ENCODE results near the gene SIRPB1.
"Not testable (repeated sequence)": the region's sequence is repeated elsewhere in the genome, so short reads cannot be mapped to it uniquely, and the experiment has no call there.

SIRPB1 gene

DNA sequence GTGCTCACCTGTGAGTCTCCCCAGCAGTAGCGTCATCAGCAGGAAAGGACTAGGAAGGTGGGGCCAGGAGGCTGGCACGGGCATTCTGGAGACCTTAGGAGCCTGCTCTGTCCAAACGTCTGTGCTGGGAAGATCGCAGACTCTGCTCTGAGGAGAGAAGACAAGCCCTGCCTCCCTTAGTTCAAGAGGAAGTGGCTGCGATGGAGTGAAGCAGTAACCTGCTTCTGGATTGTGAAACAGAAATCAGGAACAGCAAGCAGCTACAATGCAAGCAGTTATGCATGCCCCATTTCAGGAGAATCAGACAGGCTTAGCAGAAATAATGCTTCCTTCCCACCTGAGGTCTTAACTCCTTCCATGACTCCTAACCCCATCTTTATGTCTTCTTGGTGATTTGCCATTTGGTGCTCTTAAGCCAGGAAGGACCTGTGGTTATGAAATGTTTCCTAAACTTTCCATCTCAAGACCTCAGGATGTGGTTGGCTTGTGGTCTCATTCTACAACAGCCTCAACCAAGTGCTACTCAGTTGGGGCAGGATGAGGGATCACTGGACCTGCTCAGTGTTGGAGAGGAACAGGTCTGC is at the start of gene SIRPB1:
SIRPB1 (minus strand) TSS at position 149 of the 584 bp plus-strand sequence; CDS start at position 84, 65 bp downstream.
- no peak for DNase-seq (ENCODE audit: low read depth)

DNA sequence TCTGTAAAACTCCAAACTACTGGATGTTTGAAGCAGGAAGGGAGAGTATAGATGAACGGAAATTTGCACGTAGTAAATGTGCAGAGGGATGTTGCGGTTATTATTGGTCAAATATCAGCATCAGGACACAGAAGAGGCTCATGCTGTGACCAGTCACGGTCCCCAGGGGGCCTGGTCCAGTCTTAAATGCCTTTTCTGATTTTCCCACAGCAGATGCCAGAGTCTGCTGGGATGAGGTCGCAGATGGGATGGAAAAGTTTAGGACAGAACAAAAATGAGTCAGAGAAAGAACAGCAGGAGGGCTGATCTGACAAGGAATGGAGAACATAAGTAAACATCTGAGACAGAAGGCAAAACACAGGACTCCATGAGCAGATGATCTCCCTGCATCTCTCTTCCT is 49.5 kb upstream of the SIRPB1 start:
- DNase-seq (ENCODE audit: low read depth) = no peak

DNA sequence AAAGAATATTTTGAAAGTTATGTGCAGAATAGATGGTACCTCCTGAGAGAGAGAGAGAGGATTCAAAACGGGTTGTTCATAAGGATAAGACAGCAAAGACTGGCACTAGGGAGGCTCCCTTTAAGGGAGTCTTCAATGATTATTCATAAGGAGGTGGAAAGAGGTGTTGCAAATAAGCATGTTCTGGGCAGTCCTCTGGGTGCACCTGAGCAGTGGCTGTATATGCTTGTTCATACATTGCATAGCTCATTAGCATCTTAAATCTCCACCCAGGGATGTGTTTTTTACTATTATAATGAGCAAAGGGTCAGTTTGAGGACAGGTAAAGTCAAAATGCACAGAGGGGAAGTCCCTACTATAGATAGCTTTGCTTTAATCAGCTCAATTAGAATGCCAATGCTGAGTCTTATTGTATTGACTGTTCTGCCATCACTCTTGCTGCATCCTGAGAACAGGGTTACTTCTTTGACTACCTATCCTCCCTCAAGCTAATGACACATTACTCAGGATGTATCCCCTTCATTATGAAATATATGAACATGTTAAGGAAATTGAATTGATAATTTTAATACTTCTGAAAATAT is 47.8 kb upstream of the SIRPB1 start:
- no peak for DNase-seq (ENCODE audit: low read depth)

DNA sequence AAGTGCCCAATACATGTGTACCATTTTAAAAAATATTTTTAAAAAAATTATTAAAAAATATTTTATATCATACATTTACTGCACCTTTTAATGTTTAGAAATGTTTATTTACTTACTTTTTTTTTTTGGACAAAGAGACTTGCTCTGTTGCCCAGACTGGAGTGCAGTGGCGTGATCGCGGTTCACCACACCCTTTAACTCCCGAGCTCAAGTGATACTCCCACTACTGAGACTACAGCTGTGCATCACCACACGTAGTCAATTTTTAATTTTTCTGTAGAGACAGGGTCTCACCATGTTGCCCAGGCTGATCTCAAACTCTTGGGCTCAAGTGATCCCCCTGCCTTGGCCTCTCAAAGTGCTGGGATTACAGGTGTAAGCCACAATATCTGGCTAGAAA is 47.0 kb upstream of the SIRPB1 start:
- DNase-seq (ENCODE audit: low read depth) = no peak

DNA sequence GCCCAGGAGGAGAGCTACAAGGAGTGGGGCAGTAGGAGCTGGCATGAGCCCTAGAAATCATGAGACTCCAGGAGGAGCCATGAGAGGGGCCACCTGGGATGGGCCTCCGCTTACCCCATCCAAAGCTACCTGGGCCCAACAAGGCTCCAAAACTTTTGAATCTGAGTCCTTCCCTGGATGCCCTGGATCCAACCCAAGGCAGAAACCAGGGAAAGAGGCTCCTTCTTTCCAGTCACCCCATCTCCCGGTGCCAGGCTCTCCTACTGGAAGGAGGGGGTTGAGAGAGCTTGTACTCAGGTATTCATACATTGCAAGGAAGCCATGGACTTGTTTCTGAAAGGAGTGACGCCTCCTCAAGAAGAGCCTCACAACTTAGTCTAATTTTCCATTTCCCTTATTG is 45.5 kb upstream of the SIRPB1 start:
- DNase-seq (ENCODE audit: low read depth) = no peak

DNA sequence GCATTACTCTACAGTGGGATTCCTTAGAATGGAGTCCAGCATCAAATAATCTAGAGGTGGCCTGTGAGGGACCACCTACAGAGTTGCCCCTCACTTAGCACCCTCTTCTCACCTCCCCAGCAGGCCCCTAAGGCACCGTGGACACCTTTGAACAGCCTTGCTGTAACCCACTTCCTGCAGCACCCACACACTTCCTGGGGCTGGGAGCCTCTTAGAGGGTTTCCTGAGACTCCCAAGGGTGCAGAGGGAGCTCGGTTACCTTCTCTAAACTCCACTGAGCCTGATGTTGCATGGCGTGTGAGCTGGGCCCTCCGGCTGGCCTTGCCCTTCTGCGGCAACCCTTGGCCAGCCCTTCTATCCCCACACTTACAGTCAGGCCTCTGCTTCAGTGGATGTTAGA is 45.1 kb upstream of the SIRPB1 start:
- no peak for DNase-seq (ENCODE audit: low read depth)

DNA sequence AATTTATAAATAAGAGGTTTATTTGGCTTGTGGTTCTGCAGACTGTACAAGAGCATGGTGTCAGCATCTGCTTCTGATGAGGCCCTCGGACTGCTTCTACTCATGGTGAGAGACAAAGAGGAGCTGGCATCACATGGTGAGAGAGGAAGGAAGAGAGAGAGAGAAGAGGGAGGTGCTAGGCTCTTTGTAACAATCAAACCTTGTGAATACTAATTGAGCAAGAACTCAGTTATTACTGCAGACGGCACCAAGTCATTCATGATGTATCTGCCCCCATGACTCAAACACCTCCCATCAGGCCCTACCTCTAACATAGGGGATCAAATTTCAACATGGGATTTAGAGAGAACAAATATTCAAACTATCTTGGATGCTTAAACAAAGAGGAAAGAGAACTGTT is 44.1 kb upstream of the SIRPB1 start:
- no peak for DNase-seq (ENCODE audit: low read depth)

DNA sequence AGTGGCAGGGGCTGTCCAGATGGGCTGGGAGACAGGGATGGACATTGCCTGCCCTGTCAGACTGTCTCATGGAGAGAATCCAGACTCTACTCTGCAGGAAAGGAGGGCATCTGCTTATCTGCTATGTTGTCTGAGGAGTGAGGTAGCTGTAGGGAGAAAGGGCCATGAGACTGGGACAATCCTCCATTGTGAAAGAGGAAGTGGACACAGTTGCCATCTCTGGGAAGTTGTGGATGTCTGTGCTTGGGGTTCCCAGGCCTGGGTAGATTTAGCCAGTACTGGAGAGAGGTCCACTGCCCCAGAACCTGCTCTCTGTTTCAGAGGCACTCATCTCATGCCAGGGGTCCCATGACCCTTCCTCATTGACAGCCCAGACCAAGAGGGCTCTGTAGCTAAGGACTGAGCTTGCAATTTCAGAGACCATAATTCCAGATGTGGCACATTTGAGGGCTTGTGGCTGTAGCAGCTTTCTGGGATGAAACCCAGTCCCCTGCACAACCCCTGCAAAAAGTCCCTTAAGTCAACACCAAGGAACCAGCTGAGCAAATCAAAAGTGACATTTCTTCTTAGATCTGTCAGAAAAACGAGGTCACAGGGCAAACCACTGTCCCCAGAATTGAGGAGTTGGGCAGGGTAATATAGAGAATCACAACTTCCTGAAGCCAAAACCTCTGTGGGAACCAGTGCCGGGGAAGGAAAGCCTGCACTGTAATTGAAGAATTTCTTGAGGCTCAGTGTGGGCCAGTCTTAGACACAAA is 41.9 kb upstream of the SIRPB1 start:
- DNase-seq (ENCODE audit: low read depth) = no peak

DNA sequence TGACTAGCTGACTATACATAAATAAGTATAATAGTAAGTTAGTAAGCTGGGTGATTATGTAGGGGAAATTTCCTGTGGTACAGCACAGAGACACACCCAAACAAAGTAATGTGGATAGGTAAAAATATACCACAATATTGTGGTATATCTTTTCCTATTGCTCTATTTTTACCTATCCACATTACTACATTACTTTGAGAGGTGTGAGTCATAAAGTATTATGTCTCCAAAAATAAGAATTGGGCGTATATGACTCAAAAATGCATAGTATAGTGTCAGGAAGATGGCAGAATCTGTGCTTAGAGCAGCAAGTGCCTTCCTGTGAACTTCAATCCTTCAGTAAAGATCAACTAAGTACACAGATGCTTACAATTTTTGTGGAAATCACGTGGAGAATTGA is 40.4 kb upstream of the SIRPB1 start:
- DNase-seq (ENCODE audit: low read depth) = no peak

DNA sequence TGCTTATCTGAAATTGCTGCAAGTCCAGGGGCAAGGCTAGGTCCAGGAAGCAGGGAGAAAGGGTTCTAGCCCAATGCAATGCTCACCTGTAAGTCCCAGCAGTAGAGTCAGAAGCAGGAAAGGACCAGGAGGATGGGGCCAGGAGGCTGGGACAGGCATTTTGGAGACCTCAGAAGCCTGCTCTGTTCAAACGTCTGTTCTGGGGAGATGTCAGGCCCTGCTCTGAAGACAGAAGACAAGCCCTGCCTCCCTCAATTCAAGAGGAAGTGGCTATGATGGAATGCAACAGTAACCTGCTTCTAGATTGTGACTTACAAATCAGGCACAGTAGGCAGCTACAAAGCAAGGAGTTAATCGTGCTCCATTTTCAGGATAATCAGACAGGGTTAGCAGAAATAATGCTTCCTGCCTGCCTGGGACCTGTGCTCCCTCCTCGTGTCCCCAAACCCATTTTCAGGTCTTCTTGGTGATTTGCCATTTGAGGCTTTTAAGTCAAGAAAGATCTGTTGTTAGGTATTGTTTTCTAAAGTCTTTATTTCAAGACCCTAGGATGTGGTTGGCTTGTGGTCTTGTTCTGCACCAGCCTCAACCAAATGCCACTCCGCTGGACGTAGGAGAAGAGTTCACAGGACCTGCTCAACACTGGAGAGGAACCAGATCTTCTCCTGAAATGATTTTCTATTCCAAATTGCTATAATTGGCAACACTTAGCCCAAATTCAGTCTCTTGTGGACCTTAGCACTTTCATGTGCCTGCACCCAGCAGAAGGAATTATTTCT is 37.9 kb upstream of the SIRPB1 start, which contains the start of gene SIRPG:
SIRPG (minus strand) TSS at position 224 of the 779 bp plus-strand sequence; CDS start at position 159, 65 bp downstream.
- no peak for DNase-seq (ENCODE audit: low read depth)

DNA sequence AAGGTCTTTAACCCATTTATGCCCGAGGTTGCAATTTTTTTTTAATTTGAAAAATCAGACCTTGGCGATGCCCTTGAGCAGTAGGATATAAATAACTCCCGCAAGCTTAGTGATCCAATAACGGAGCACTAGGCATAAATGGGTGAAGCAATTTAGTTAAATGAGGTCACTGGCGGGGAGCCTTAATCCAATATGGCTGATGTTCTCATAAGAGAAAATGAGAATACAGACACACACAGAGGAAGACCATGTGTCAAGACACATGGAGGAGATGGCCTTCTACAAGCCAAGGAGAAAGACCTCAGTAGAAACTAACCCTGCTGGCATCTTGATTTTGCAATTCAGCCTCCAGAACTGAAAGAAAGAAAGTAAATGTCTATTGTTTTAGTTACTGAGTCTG is 37.0 kb upstream of the SIRPB1 start:
- DNase-seq (ENCODE audit: low read depth) = no peak

DNA sequence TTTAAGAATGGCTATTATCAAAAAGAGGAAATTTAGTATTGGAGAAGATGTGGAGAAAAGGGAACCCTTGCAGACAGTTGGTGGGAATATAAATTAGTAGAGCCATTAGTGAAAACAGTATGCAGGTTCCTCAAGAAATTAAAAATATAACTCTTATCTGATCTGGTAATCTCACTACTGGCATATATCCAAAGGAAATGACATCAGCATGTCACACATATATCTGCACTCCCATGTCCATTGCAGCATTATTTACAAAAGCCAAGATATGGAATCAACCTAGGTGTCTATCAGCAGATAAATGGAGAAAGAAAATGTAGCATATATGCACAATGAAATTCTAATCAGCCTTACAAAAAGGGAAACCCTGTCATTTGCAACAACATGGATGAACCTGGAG is 35.2 kb upstream of the SIRPB1 start:
- no peak for DNase-seq (ENCODE audit: low read depth)

DNA sequence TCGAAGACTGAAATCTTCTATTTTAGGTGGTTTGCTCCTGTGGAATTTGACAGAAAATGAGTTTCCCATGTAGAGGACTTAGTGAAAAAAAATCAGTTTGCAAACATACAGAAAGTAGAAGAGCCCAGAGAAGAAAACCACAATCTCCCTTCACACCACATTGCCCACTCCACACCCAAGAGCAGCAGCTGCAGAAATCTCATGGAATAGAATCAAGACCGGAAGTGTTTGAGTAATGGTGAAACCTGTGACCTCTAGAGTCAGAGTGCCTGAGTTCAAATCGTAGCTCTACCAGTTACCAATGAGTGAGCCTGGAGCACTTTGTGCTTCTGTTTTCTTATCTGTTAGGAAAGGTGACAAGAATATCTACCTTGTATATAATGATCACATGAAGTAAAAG is 33.2 kb upstream of the SIRPB1 start:
- no peak for DNase-seq (ENCODE audit: low read depth)

DNA sequence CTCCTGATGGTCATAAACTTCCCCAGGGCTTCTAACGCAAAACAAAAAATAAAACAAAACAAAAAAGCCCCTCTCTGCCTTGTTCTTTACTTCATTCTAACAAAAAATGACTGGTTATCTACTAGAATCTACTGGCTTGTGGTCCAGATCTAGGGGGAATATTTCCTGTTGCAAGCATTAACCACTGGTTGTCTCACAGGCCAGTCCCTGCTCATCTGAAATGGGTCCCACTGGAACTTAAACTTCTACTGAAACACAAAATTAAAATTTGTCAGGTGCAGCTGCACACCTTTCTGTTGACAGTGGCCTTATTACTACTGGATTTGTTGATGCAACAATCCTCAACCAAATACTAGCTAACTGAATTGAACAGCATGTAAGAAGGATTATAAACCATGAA is 32.3 kb upstream of the SIRPB1 start:
- no peak for DNase-seq (ENCODE audit: low read depth)

DNA sequence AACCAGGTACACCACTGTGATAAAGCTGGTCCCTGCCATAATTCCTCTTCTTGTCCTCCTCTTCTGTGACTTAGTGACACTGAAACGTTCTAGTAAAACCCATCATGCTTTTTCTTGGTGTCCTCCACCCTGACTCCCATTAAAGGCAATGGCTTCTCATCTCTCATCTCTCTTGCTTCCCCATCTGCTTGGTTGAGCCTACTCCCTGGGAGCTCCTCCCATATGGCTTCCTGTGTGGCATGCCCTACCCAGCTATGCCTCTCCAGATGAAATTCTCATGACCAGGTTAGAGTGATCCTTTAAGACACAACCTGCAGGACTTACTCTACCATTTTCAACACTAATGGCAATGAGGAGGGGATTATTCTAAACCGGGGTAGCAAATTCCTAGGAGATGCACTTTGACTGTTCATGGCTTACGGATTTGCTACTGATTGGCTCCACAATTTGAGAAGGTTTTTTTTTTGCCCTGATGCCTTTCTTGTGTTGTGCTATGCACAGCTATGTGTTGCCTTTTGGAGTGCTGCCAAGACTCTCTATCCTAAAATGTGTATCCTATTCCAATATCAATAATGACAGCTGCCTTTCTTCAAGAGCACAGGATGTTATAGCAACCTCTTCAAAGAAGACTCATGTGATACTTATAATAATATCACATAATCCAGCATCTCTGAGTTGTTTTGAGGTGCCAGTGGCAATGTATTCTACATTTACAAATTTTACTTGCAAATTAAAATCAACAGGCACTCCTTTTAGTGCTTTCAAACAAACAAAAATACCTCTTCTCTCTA is 31.7 kb upstream of the SIRPB1 start:
- DNase-seq (ENCODE audit: low read depth) = no peak

DNA sequence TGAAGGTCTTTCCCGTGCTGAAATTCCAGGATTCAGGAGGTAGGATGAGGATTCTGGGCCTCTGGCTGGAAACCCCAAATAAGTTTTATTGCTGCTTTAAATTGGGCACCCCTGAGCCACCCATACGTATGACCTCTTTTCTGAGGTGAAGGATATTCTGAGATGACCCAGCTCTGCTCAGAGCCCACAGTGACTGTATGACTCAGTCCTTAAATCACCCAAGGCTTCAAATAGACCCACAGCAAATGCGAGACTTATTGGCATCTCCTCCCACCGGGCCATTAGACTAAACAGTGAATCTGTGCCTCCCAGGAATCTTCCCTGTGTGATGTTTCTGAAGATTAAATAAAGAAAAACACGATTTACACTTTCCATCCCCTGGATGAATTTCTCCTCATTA is 28.3 kb upstream of the SIRPB1 start:
- DNase-seq (ENCODE audit: low read depth) = no peak

DNA sequence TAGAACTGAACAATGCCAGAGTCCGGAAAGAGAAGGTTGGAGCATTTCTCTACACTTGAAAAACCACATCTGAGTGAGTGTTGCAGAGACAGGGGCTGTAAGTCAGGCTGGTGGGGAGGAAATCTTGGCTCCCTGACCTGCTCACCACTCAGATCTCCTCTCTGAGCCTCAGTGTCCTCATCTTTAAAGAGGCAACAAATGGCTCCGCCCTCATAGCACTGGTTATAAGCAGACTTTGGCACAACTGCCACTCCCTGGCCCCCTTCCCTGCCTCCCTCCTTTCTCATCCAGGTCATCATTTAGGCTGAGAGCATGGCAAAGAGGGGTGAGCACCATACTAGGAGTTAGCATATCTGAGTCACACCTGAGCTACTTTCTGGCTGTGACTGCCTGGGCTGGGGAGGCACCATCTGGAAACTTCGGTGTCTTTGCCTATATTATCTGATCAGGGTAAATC is 27.2 kb upstream of the SIRPB1 start:
- DNase-seq (ENCODE audit: low read depth) = no peak

DNA sequence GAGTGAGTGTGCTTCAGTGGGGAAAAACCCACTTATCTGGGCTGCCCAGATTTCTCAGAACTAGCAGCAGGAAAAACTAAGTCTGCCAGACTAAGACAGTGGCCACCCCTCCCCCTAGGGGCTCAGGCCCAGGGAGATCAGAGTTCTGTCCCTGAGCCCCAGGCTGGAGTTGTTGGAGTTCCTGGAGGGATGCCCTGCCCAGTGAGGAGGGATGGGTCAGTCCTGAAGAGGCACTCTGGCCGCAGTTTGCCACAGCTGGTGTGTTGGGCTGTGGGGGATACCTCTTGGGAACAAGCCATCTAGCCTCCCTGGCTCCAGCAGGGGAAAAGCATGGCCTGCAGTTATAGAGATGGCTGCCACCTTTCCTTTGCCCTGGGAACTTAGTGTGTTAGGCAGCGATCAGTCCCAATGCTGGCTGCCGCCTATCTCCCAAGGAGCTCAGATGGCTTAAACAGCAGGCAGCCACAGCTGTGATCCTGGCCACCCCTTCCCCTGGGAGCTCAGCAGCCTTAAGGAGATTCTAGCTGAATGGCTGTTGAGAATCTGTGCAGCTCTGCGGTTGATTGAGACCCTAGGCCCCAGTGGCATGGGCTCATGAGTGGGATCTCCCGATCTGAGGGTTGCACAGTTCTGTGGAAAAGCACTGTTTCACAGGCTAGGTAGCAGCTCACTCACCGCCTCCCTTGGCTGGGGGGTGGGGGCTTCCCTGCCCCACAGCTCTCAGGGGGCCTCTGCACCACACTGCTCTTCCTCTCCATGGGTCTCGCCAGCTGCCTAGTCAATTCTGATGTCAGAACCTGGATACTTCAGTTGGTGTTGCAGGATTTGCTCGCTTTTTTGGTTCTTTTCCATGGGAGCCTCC is 24.5 kb upstream of the SIRPB1 start:
- DNase-seq (ENCODE audit: low read depth) = no peak

DNA sequence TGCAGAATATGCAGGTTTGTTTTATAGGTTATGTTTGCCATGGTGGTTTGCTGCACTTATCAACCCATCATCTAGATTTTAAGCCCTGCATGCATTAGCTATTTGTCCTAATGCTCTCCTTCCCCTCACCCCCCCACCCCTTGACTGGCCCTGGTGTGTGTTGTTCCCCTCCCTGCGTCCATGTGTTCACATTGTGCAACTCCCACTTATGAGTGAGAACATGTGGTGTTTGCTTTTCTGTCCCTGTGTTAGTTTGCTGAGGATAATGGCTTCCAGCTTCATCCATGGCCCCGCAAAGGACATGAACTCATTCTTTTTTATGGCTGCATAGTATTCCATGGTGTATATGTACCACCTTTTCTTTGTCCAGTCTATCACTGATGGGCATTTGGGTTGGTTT is 18.8 kb upstream of the SIRPB1 start:
- DNase-seq (ENCODE audit: low read depth) = not testable (repeated sequence)

DNA sequence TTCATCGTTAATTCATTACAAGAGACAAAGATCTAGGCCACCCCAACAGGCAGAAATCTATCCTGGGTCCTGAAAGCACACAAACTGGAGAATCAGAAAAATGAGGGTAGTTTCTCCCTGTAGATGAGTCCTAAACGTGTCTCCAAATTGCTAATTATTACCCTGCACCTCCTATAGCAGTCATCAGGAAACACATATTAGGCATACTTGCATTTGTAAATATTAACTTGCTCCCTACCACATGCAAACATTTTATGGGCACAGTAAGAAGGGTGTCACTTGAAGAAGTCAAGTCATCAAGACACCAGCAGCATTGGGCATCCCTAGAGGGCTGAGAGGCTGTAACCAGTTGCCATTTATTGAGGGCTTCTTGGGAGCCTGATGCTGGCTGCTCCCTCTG is 17.9 kb upstream of the SIRPB1 start:
- no peak for DNase-seq (ENCODE audit: low read depth)

DNA sequence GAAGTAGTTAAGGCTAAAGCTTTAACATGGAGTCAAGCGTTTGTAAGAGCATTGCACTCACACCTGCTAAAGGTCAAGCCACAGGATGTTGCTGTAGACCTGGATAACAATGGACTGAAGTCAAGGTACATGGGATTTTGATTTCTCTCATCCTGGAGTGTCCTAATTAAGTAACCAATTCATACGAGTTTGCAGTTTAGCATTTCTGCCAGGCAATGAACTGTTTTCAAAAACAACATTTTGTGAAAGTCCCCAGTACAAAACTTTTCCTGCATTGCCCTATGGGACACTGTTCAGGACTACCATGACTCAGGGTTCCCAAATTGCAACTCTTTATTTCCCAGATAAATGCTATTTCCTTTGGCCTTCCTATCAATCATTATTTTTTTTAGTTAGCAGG is 17.4 kb upstream of the SIRPB1 start:
- no peak for DNase-seq (ENCODE audit: low read depth)
